HG03520 (cell line): ENCODE results near the gene MRPS22.
A peak's percentile ranks its signal among the peaks of the same experiment; 100 is the strongest.

ENCODE experiments used
- ATAC-seq: cut with Tn5 transposase; IDR thresholded peaks from one replicate; pipeline ENCODE4 v1.9.1; 2021; ENCODE audit warnings: mild to moderate bottlenecking, moderate library complexity; ENCODE audit not compliant: unreplicated experiment

The MRPS22 gene

DNA sequence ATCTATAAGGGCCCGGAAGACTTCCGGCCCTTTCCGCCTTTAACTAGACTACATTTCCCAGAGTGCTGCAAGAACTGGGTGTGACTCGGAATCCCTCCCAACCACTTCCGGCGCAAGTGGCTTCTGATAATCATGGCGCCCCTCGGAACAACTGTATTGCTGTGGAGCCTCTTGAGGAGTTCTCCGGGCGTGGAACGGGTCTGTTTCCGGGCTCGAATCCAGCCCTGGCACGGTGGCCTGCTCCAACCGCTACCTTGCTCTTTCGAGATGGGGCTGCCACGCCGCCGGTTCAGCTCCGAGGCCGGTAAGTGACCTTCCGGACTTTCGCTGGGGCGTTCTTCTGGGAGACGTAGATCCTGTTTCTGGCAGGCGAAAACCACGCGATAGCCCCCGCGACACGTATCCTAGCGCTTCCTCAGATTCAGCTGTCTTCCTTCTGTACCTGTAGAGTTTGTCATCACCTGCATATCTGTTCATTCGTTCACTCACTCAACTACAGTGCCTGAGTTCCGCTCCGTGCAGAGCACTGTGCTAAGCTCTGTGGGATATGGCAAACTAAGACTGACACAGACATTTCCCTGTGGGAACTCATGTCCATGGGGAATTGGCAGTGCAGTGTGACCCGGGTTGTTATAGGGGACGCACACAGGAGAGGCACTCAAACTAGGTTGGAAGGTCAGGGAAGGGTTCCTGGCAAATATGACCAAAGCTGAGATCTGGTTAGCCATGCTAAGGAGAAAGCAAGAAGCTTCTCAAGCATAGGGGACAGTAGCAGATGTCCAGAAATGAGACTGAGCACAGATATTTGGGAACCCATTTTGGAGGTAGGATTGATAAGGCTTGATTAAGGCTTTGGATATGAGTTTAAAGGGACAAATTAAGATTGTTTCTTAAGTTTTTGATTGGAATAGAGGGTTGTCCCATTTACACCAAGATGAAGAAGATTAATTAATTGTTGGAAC, at the start of gene MRPS22:
Gene MRPS22 (plus strand): TSS at position 126 of the 962 bp plus-strand sequence. CDS start 7 bp downstream, at position 133.
- peak; percentile 98 for ATAC-seq

- no peak for ATAC-seq
Measured at GRCh38 chr3:139295040-139295439, 48.8 kb upstream of the MRPS22 start.

- no peak for ATAC-seq
Measured at GRCh38 chr3:139296141-139296718, 47.6 kb upstream of the MRPS22 start.

- ATAC-seq: no peak
Measured at GRCh38 chr3:139297588-139298311, 46.1 kb upstream of the MRPS22 start.

- no peak for ATAC-seq
Measured at GRCh38 chr3:139299261-139300132, 44.3 kb upstream of the MRPS22 start.

DNA sequence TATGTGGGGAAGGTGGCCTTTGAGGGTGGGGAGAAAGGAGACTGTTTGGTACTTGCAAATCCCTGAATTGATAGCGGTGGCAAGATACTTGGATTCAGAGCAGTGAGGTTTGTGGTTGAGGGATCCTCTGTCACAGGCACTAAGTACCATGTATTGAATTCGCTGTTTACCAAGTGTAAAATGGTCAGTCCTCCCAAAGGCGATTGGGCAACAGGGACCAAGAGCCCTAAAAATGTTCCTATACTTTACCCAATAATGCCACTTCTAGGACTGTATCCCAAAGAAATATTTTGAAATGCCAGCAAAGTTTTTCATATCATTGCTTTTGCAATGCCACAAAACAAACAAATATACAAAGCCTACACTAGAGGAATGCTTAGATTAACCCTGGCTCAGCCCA, 43.4 kb upstream of the MRPS22 start:
- ATAC-seq: no peak

- no peak for ATAC-seq
Measured at GRCh38 chr3:139301183-139301582, 42.6 kb upstream of the MRPS22 start.

DNA sequence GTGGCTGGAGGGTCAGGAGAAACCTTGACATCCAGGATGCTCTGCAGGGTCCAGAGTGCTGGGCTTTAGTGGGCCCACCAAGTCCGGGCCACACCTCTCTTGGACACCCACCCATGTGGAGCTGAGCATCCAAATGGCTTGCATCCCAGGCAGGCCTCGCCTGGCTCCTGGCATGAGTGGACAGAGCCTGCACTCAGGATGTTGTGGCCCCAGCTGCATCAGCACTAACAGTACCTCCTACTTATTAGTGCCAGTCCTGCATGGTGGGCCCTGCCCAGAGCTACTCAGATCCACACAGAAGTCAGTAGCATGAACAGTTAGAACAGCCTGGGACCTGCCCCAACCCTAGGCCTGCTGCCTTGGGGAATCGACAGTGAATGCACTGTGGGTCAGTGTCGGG, 42.2 kb upstream of the MRPS22 start:
- ATAC-seq: no peak

- no peak for ATAC-seq
Measured at GRCh38 chr3:139302084-139302800, 41.6 kb upstream of the MRPS22 start.

GRCh38 chr3:139302801-139303113, 41.1 kb upstream of the MRPS22 start:
- ATAC-seq: no peak

- ATAC-seq: no peak
Measured at GRCh38 chr3:139303216-139303615, 40.6 kb upstream of the MRPS22 start.

- no peak for ATAC-seq
Measured at GRCh38 chr3:139304383-139304782, 39.4 kb upstream of the MRPS22 start.

- ATAC-seq: no peak
Measured at GRCh38 chr3:139306078-139306477, 37.7 kb upstream of the MRPS22 start.

GRCh38 chr3:139307072-139307491, 36.7 kb upstream of the MRPS22 start:
- ATAC-seq: no peak

- ATAC-seq: no peak
Measured at GRCh38 chr3:139307601-139308555, 35.9 kb upstream of the MRPS22 start.

- no peak for ATAC-seq
Measured at GRCh38 chr3:139308560-139308959, 35.3 kb upstream of the MRPS22 start.

GRCh38 chr3:139309061-139309591, 34.7 kb upstream of the MRPS22 start:
- no peak for ATAC-seq

GRCh38 chr3:139309880-139310279, 33.9 kb upstream of the MRPS22 start:
- ATAC-seq: no peak

DNA sequence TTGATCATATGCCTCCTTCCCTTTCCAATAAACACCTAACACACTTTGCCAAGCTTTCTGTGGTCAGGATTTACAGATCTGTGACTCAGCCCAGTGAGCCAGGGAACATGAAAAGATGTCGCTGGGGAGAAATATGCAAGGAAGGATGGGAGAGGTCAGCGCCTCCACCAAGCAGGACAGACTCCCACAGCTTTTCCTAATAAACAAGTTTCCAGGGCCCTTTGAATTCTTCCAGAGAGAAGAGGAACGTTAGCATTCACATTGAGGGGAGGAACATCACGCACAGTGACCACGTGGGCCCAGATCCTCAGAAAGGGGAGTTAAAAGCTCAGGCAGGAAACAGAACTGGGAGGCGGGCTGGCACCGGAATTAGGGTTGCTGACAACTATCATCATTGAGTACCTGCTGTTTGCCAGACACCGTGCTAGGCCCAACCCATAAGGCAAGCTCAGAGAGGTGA, 33.3 kb upstream of the MRPS22 start:
- no peak for ATAC-seq
